Stimulated activated CD4-positive, alpha-beta T cell treated with anti-CD3 and anti-CD28 coated beads, Interleukin-12 subunit alpha, Interleukin-12 subunit beta, amount 100 ng/mL, for 4 hours (primary cell): ENCODE data around the gene SORBS1.

Experiments used
- DNase-seq: peaks from one replicate; pipeline ENCODE4 v3.0.0-alpha.2; 2020

The SORBS1 gene

GRCh38 chr10:95429639-95430038, 131.5 kb downstream of the SORBS1 start:
- no peak for DNase-seq

GRCh38 chr10:95428701-95429100, 132.5 kb downstream of the SORBS1 start:
- no peak for DNase-seq

DNA sequence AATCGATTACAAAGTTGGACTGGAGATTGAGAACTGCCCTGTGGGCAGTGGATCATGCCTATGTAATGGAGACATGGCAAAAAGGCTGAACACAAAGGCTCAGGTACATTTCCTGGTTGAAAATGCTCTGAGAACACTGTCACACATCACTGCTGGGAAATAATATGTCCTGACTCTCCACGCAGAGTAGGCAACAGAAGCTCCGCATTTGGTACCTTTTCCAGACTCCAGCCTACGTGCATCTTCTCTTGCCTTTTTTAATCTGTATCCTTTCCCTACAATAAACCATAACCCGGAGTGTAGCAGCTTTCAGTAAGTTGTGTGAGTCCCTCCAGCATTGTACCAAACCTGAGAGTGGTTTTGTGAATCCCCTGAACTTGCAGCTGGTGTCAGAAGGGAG, 134.7 kb downstream of the SORBS1 start:
- DNase-seq = no peak

DNA sequence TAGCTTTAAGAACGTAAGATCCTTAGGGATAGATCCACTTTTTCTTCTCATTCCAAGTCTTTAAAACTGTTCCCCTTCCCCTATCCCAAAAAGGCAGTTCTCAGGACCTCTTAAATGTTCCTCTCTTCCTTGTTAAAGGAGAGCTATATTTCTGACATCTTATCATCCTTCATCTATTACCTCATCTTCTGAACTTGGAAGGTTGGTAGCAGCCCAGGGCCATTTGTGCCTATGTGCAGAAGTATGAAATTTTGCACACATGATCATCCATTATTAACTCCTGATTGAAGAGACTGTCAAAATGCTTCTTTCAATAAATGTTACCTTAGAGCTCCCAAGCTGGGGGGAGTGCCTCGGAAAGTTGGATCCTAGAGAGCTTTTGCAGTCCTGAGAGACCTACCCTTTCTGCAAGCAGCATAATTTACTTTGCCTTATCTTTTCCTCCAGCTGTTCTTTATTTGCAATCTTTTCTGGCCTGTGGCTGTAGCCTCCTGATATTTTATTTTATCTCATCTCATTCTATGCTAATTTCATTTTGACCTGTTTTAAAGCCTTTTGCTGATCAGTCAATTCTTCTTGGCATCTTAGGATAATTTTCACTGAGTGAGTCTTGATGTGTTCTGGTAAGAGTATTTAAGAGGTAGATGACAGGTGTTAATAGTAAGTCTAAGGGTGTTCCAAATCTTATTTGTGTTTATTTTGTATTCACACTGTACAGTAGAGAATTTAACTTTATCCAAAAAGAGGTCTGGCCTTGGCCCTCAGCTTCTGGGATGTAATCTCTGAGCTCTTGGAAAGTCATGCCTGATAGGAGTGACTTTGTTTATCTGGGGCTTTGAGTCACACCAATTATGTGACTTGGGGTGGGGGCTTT, 135.3 kb downstream of the SORBS1 start:
- DNase-seq = no peak

GRCh38 chr10:95423164-95424005, 137.8 kb downstream of the SORBS1 start:
- no peak for DNase-seq

DNA sequence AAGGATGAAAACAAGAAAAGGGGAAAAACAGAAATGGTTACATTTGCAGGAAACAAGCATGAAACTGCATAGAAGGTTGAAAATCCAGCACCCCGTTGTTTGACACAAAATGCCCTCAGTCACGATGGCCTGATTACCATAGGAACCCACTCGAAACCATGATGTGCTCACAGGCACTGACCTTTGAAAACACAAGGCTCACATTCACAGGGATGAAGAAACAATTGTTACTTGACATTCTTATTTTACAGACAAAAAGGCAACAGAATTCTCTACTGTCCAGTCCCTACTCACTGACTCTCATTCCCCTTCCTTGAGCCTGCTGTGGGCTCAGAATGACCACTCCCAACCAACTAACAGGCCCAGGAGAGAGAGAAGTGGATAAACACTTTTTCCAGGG, 138.9 kb downstream of the SORBS1 start:
- DNase-seq = no peak

DNA sequence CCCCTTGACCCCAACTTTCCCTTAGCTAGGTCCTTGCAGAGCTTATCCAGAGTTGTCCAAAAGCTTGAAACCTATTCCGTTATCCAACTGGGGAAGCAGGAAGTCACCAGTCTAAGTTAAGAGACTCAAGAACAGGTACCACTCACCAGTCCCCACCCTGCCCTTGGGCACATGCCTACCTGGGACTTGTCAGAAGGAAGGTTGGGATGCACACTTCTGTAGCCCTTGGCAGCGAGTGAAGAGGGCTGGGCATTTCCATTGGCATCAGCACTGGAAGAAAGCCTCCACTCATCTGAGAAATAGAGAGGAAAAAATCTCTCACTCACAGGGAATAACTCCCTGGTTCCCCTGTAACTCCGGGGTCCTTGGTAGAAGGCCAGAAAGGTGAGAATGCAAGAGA, 139.4 kb downstream of the SORBS1 start:
- no peak for DNase-seq

DNA sequence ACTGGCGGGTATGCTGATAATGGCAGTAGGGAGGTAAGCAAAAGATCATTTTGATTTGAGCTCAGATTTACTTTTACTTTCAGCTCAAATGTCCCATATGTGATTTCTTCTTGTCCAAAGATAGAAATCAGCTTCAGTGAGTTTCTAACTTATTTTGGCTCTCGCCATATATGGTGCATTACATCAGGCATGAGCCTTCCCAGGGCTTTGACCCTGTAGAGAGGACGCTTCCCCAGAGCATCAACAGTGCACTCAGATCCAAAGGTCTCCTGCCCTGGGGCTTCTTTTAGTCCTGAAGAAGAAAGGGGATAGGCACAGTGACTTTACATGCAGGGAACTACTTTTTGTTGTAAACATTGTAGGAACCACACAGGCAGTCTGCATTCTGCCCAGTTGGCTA, 141.8 kb downstream of the SORBS1 start:
- DNase-seq = no peak

DNA sequence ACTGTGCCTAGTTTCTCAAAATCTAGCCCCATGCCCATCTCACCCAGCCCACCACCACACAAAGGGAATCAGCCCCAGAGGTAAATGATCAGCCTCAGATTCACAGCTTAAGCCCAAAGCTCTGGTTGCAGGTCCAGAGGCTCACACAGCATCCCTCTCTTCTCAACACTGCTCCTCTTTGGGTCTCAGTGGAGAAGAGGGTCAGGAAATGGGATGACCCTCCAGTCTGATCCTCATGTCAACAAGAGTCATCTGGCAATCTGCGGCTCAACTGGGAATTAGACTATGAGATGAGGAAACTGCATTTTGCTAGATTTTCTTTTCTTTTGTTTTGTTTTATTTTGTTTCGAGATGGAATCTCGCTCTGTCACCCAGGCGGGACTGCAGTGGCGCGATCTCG, 144.2 kb downstream of the SORBS1 start:
- no peak for DNase-seq

- DNase-seq = no peak
These were observed 144.9 kb downstream of the SORBS1 start for GRCh38 chr10:95416270-95416669.

DNA sequence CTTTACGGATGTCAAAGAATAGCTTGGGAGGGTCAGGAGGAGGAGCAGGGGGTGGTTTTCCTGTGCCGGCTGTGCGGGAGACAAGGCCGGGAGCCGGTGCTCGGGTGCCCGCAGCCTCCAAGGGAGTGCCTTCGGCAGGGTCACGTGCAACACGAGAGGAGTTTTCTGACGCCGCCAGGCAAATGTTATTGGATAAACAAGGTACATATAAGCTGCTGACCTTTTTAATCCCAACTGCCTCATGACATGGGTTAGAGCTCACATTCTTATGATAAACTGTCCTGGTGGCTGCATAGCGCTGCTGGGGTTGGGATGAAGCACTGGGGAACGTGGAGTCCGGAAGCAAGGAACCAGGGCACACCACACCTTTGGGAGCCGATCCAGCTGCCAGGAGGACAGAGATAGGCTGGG, 145.5 kb downstream of the SORBS1 start:
- no peak for DNase-seq

DNA sequence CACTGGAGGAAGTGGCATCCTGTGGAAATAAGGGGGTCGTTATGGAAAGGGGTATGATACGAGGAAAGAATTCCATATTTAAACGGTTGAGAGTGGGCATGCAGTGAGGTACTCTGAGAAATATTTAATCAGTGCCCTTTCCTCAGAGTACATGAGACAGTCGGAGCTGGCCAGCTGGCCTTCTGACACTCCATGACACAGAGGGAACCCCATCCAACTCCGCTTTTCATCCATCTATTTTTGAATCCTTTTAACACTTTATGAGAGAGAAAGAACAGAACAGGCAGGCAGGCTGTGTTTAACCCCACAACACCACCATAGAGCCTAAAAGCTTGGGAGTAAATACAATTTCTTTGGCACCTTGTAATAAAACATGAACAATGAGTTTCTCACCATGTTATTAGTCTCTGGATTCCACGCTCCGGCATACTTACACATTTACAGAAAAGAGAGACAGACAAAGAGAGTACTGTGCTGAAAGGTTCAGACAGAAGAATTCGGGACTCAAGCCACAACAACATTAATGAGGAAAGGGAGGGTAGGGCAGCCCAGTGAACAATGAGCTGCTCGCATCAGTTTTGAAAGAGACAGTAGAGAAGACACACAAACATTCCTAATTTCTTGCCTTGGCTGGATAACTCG, 146.2 kb downstream of the SORBS1 start:
- DNase-seq = no peak

GRCh38 chr10:95414016-95414830, 146.9 kb downstream of the SORBS1 start:
- no peak for DNase-seq

- DNase-seq = no peak
These were observed 147.6 kb downstream of the SORBS1 start for GRCh38 chr10:95413588-95413987.

GRCh38 chr10:95411635-95412034, 149.5 kb downstream of the SORBS1 start:
- DNase-seq = no peak

DNA sequence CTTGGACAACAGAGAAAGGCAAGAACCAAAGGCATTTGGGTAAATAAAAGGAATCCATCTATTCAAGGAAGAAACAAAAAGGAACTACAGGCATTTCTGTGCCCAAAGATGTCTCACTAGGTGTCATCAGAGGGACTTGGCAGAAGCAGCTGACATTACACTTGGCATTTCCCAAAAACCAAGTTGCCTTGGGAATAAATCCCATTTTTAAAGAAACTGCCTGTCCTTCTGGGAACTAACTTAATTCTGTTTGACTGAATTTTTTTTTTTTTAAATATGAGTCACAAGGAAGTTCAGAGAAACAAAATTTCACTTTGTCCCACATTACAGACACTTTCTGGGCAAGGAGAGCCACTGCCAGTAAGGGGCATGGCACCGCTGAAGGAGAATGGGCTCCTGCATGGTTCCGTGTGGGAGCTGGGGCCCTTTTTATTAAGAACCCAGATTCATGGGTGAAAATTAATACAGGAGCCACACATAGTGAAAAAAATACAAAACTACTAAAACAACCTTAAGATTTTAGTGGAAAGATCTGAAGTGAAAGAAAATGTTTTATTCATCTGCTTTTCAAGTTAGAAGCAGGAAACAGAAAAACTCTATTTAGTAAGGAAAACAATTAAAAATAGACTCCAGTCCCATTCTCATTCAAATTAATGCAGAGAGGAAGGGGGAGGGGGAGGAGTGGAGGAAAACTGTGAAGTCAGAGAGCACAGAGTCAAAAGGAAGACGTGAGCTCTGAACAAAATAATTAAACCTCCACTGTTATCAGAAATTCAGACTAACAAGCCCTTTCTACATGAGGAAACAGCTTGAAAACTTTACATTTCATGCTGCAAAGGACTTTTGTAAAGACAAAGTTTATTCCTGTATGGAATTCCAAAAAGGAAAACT, 151.9 kb downstream of the SORBS1 start:
- no peak for DNase-seq

GRCh38 chr10:95408148-95408960, 152.8 kb downstream of the SORBS1 start:
- no peak for DNase-seq

- no peak for DNase-seq
These were observed 153.6 kb downstream of the SORBS1 start for GRCh38 chr10:95407546-95407945.

DNA sequence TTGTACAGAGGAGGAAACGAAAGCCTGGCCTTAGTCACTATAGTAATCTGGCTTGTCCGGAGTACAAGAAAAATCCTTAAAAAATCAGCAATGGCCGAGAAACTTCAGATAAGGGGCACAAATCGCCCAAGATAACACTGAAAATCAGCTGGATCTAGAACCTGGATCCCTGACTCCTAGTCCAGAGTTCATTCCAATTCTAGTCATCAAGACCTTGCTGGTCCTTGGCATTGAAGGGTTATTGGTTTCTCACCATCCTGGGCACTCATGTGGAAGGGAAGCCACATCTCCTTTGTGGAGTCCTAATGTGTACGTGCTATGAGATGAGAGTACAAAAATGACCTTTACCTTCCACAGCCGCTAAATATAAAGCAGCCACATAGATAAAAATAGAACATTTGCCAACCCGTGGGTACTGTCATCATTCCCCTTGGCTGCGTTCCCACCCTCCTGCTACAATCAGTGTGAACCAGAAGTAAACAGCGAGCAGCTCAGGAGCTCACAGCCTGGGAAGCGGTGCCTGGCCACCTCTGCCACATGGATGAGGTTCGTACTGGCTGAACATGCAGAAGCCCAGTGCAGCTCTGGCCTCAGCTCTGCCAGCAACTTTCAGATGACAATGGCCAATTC, 154.4 kb downstream of the SORBS1 start:
- no peak for DNase-seq

DNA sequence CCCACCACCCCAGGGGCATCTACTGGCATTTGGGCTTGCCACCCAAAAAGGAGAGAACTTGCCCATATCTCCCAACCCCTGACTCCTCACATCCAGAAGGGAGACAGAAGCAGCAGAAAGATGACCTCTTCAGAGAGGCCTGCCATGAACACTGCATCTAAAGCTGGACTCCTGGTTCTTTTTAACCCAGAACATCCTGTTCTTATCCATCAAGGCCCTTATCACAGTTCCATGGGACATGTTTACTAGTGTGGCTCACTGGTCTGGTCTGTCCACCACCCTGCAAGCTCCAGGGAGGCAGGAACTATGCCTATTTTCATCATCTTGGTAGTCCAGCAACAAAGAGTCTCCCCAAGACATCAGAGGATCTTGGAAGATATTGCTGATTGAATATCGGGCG, 155.5 kb downstream of the SORBS1 start:
- no peak for DNase-seq
